ENCODE data around the gene ADGB. TPM values are rescaled to one million over a fixed set of nuclear protein-coding genes. Genes with fewer than 3 reads are reported as not detected.

ADGB gene
- total RNA-seq, 1 experiment from 2014 or later: not detected

- Histone ChIP-seq H4K20me1 (ENCODE audit: insufficient read depth) (no peaks in the 10 kb centered on the region), H3K9ac (ENCODE audit: low read length) (no peak overlapping the region), H3K27me3 (ENCODE audit: insufficient read depth, low read length) (no peaks in the 10 kb centered on the region), H3K36me3 (ENCODE audit: control insufficient read depth in 1 of 2, insufficient read depth in 2 of 2, low read length in 2 of 2) (no peaks in the 10 kb centered on the region), H3K4me1 (ENCODE audit: control insufficient read depth in 1 of 2, insufficient read depth in 2 of 2, low read length in 2 of 2) (no peaks in the 10 kb centered on the region), H3K79me2 (ENCODE audit: insufficient read depth, low read length) (no peaks in the 10 kb centered on the region), H3K4me3 (replicated peaks in 1 of 2; ENCODE audit: low read depth in 1 of 2, low read length in 2 of 2) (no peak overlapping the region), H3K9me2 (ENCODE audit: insufficient read depth) (no peaks in the 10 kb centered on the region), H3K9me3 (ENCODE audit: control insufficient read depth in 1 of 2, insufficient read depth in 1 of 2, low read depth in 1 of 2, low read length in 2 of 2) (no peaks in the 10 kb centered on the region), H3K4me2 (ENCODE audit: low read length) (no peak overlapping the region), H2AFZ (ENCODE audit: low read depth, low read length, poor library complexity, severe bottlenecking) (no peak overlapping the region), H3K27ac (ENCODE audit: low read depth, low read length) (no peak overlapping the region)
- DNase-seq (ENCODE audit: low read depth, low spot score) (no peak), ATAC-seq (no peak)
- BruUV-seq (replicated peaks): no TSS peak
- POLR2A ChIA-PET: no interaction called here
- intact Hi-C loops (cut with micrococcal nuclease): no loop called here
- no peak for TF ChIP-seq ZNF274 (IDR thresholded peaks at IDR 0.05; ENCODE audit: low read depth, low read length)
- TF ChIP-seq YY1 (IDR thresholded peaks at IDR 0.05; ENCODE audit: extremely low read depth, insufficient replicate concordance, low read depth, low read length): no peak
- no peak for TF ChIP-seq FOSL1 (IDR thresholded peaks at IDR 0.05; ENCODE audit: low read depth)
- TF ChIP-seq ZBTB33 (IDR thresholded peaks at IDR 0.05; ENCODE audit: extremely low read depth, insufficient replicate concordance, low read length): no peak
- TF ChIP-seq CBX3 (IDR thresholded peaks at IDR 0.05; ENCODE audit: low read depth): no peak
- no peak for TF ChIP-seq POLR2A (IDR thresholded peaks at IDR 0.05; ENCODE audit: borderline replicate concordance, extremely low read depth, insufficient read depth, insufficient read length)
- TF ChIP-seq TCF7L2 (IDR thresholded peaks at IDR 0.05; ENCODE audit: borderline replicate concordance, extremely low read depth, insufficient read depth, insufficient read length): no peak
- no peak for TF ChIP-seq MAX (IDR thresholded peaks at IDR 0.05)
- CTCF ChIA-PET: no interaction called here
- RAD21 ChIA-PET (ENCODE audit: low non-redundant PET in 1 of 2, low total read pairs in 2 of 2, uncharacterized antibody in 2 of 2, unreplicated experiment in 2 of 2): no interaction called here
These were observed 142.8 kb downstream of the ADGB start for GRCh38 chr6:146741609-146742008.

All from HCT116 (cell line).